Tibial nerve (tissue), 3 donors: ENCODE data around the gene WSB1.

Source experiments
- CTCF ChIP-seq, 5 experiments: fragments of 200-600 bp in 3 of 5; fragments of 450-650 bp in 2 of 5; sonication (generic) in 3 of 5; IDR thresholded peaks; one replicate each; pipeline ENCODE4 v1.5.1; 2016 to 2019; ENCODE audit warnings: antibody characterized with exemption in 5 of 5, mild to moderate bottlenecking in 3 of 5, moderate library complexity in 2 of 5
- POLR2A ChIP-seq, 2 donors: fragments of 450-650 bp; IDR thresholded peaks; one replicate each; pipeline ENCODE4 v1.6.1; 2017; ENCODE audit warnings: antibody characterized with exemption in 2 of 2, mild to moderate bottlenecking in 2 of 2, moderate library complexity in 2 of 2

DNA sequence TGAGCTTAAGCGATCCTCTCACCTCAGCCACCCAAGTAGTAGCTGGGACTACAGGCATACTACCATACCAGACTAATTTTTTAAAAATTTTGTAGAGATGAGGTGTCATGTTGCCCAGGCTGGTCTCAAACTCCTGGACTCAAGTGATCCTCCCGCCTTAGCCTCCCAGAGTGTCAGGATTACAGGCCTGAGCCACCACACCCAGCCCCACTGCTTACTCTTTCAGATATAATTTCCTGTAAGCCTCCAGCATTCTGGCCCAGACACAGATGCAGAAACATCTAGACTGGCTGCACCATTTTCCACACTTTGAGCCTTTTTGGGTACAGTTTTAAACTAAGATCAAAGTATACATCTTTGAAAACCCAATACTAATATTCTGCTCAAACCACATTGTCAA lies 8.4 kb upstream of the WSB1 start:
- TF ChIP-seq CTCF (IDR thresholded peaks at IDR 0.05) (no peak), POLR2A (IDR thresholded peaks at IDR 0.05) (no peak)
